GM12873 (cell line): ENCODE data around the gene KLK8.

Source experiments
- CTCF ChIP-seq: IDR thresholded peaks from 2 replicates; pipeline ENCODE4 v1.5.1; 2012; ENCODE audit warnings: low read depth, mild to moderate bottlenecking, moderate library complexity, low read length, control low read depth; ENCODE audit not compliant: insufficient read depth; ENCODE audit errors: missing control alignments

Gene KLK8

GRCh38 chr19:51016798-51017683 lies 15.6 kb upstream of the KLK8 start:
- TF ChIP-seq CTCF = peak; percentile 83

- TF ChIP-seq CTCF = no peak
Measured at GRCh38 chr19:51015691-51016267, 14.4 kb upstream of the KLK8 start.

- no peak for TF ChIP-seq CTCF
Measured at GRCh38 chr19:51014242-51014641, 12.8 kb upstream of the KLK8 start.

GRCh38 chr19:51012661-51013190 lies 11.3 kb upstream of the KLK8 start:
- no peak for TF ChIP-seq CTCF

- no peak for TF ChIP-seq CTCF
Measured at GRCh38 chr19:51010066-51010795, 8.8 kb upstream of the KLK8 start.

- no peak for TF ChIP-seq CTCF
Measured at GRCh38 chr19:51009061-51009891, 7.9 kb upstream of the KLK8 start.
